Activated B cell treated with CpG ODN at 0.5 μM for 24 hours (primary cell): ENCODE results near the gene CCNY. TPM values are rescaled to one million over a fixed set of nuclear protein-coding genes. Genes with fewer than 3 reads are reported as not detected.

ENCODE experiments used
- ATAC-seq: fragments of 200-7000 bp; cut with Tn5 transposase; one replicate; pipeline ENCODE4 v1.10.0; 2021; ENCODE audit warnings: low read depth, mild to moderate bottlenecking, moderate library complexity
- CTCF ChIA-PET: fragments of 350-600 bp; sonication (Branson Sonifier 250); formaldehyde crosslinking; loops from one replicate; lab custom pipeline; 2021; ENCODE audit warnings: antibody characterized with exemption; lab: Charles Lee
- POLR2A ChIA-PET: fragments of 350-600 bp; sonication (Branson Sonifier 250); formaldehyde crosslinking; loops from one replicate; lab custom pipeline; 2021; ENCODE audit warnings: antibody characterized with exemption; lab: Charles Lee
- DNase-seq: peaks from one replicate; pipeline ENCODE4 v3.0.0; 2022
- H3K27ac Mint-ChIP-seq: one replicate; pipeline ENCODE4 v1.8.0; 2020; ENCODE audit warnings: mixed read lengths
- H3K27me3 Mint-ChIP-seq: one replicate; pipeline ENCODE4 v1.8.0; 2021; ENCODE audit warnings: mixed read lengths
- H3K36me3 Mint-ChIP-seq: one replicate; pipeline ENCODE4 v1.8.0; 2021; ENCODE audit warnings: low read depth, mixed read lengths
- H3K4me1 Mint-ChIP-seq: one replicate; pipeline ENCODE4 v1.8.0; 2021; ENCODE audit warnings: mixed read lengths
- H3K4me3 Mint-ChIP-seq: one replicate; pipeline ENCODE4 v1.8.0; 2020; ENCODE audit warnings: mild to moderate bottlenecking, mixed read lengths
- H3K9me3 Mint-ChIP-seq: one replicate; pipeline ENCODE4 v1.8.0; 2020; ENCODE audit warnings: mixed read lengths
- intact Hi-C: fragments of 100-400 bp; cut with micrococcal nuclease; formaldehyde crosslinking; loops from one replicate; pipeline ENCODE4 v1.15.1; 2024
- total RNA-seq: library from RNA; stranded (reverse); gene quantifications from 2 replicates; pipeline ENCODE4 v1.2.3, GENCODE V29; 2022
- TF ChIP-seq, protein P1 (sequence below): fragments of 200-600 bp; IDR thresholded peaks from one replicate; pipeline ENCODE4 v1.8.0; 2022; ENCODE audit warnings: antibody characterized with exemption, mild to moderate bottlenecking

CCNY gene
- total RNA-seq, 1 donor from 2014 or later: 69.2 TPM

GRCh38 chr10:35326466-35327235 is 9.7 kb upstream of the CCNY start:
- no peak overlapping the region for H3K27ac Mint-ChIP-seq
- H3K4me3 Mint-ChIP-seq: no peak overlapping the region
- H3K4me1 Mint-ChIP-seq: peaks cover 7% of the 10 kb centered on the region
- peaks cover 20% of the 10 kb centered on the region for H3K36me3 Mint-ChIP-seq
- TF ChIP-seq, protein P1, sequence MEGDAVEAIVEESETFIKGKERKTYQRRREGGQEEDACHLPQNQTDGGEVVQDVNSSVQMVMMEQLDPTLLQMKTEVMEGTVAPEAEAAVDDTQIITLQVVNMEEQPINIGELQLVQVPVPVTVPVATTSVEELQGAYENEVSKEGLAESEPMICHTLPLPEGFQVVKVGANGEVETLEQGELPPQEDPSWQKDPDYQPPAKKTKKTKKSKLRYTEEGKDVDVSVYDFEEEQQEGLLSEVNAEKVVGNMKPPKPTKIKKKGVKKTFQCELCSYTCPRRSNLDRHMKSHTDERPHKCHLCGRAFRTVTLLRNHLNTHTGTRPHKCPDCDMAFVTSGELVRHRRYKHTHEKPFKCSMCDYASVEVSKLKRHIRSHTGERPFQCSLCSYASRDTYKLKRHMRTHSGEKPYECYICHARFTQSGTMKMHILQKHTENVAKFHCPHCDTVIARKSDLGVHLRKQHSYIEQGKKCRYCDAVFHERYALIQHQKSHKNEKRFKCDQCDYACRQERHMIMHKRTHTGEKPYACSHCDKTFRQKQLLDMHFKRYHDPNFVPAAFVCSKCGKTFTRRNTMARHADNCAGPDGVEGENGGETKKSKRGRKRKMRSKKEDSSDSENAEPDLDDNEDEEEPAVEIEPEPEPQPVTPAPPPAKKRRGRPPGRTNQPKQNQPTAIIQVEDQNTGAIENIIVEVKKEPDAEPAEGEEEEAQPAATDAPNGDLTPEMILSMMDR: no peak
- H3K9me3 Mint-ChIP-seq: peaks cover 4% of the 10 kb centered on the region
- POLR2A ChIA-PET: no interaction called here
- CTCF ChIA-PET: no interaction called here
- H3K27me3 Mint-ChIP-seq: no peaks in the 10 kb centered on the region
- DNase-seq (no peak), ATAC-seq (no peak)
- intact Hi-C loops: no loop called here

- peaks cover 9% of the 10 kb centered on the region for H3K4me1 Mint-ChIP-seq
- intact Hi-C loops: no loop called here
- CTCF ChIA-PET: no interaction called here
- H3K27ac Mint-ChIP-seq: no peak overlapping the region
- DNase-seq (no peak), ATAC-seq (no peak)
- TF ChIP-seq, protein P1: no peak
- no peak overlapping the region for H3K4me3 Mint-ChIP-seq
- POLR2A ChIA-PET: no interaction called here
- H3K36me3 Mint-ChIP-seq: peaks cover 18% of the 10 kb centered on the region
- no peaks in the 10 kb centered on the region for H3K27me3 Mint-ChIP-seq
- H3K9me3 Mint-ChIP-seq: no peaks in the 10 kb centered on the region
Observed at GRCh38 chr10:35327790-35328403, 8.4 kb upstream of the CCNY start.

- intact Hi-C loops: no loop called here
- H3K36me3 Mint-ChIP-seq: peaks cover 17% of the 10 kb centered on the region
- H3K4me1 Mint-ChIP-seq: peaks cover 13% of the 10 kb centered on the region
- no peak overlapping the region for H3K4me3 Mint-ChIP-seq
- H3K27me3 Mint-ChIP-seq: no peaks in the 10 kb centered on the region
- DNase-seq: no peak
- CTCF ChIA-PET: no interaction called here
- TF ChIP-seq, protein P1: no peak
- H3K9me3 Mint-ChIP-seq: no peaks in the 10 kb centered on the region
- no peak for ATAC-seq
- POLR2A ChIA-PET: no interaction called here
- H3K27ac Mint-ChIP-seq: no peak overlapping the region
Observed at GRCh38 chr10:35328404-35329037, 7.8 kb upstream of the CCNY start.

DNA sequence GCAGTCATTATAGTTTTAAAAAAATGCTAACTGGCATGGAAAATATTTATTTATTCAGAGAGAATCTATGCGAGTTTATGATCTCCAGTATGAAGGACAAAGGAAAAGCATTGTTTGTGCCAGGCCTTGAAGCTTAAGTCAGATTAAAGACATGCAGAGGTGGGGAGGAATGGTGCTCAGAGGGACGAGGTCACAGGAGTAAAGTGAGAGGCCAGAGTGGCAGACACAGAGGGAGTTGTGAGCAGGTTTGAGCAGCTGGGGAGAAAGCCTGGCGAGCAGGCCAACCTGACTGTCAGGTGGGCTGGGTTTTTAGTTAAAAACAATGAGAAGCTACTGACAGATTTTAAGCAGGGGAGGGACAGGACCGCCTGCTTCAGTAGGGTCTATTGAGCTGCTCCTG is 6.8 kb upstream of the CCNY start:
- Mint-ChIP-seq H3K27ac (no peak overlapping the region), H3K27me3 (no peaks in the 10 kb centered on the region), H3K9me3 (no peaks in the 10 kb centered on the region), H3K36me3 (peaks cover 22% of the 10 kb centered on the region), H3K4me3 (no peak overlapping the region), H3K4me1 (peaks cover 20% of the 10 kb centered on the region)
- ChIA-PET CTCF (interaction anchor here (1.2 kb wide), 1 partner anchor 134 kb away, joined by 3 read pairs; no protein-coding TSS in a partner anchor), POLR2A (no interaction called here)
- intact Hi-C loops: no loop called here
- DNase-seq: no peak
- TF ChIP-seq, protein P1: no peak
- no peak for ATAC-seq
